Thymus (tissue), 11 donors: Measurements from ENCODE around the gene KY. TPM values are rescaled to one million over a fixed set of nuclear protein-coding genes. Genes with fewer than 3 reads are reported as not detected.

Experiments used
- DNase-seq, 9 donors: peaks; one replicate each; pipeline ENCODE4 v3.0.0-alpha.2; 2013; ENCODE audit warnings: low spot score in 9 of 9, low read depth in 6 of 9, missing footprints in 1 of 9
- H3K27ac ChIP-seq, 2 donors: one replicate each; pipeline ENCODE4 v1.5.1; 2013; ENCODE audit warnings: control low read depth in 1 of 2, low read depth in 1 of 2, low read length in 1 of 2, mild to moderate bottlenecking in 1 of 2, moderate library complexity in 1 of 2
- H3K27me3 ChIP-seq, 2 donors: one replicate each; pipeline ENCODE4 v1.5.1; 2013; ENCODE audit warnings: low read length in 1 of 2; ENCODE audit not compliant: control insufficient read depth in 2 of 2, insufficient read depth in 1 of 2
- H3K36me3 ChIP-seq, 2 donors: one replicate each; pipeline ENCODE4 v1.5.1; 2013; ENCODE audit warnings: low read length in 1 of 2, mild to moderate bottlenecking in 1 of 2, moderate library complexity in 1 of 2; ENCODE audit not compliant: control insufficient read depth in 2 of 2, insufficient read depth in 2 of 2
- H3K4me1 ChIP-seq, 2 donors: one replicate each; pipeline ENCODE4 v1.5.1; 2013; ENCODE audit warnings: low read length in 2 of 2; ENCODE audit not compliant: control insufficient read depth in 2 of 2, insufficient read depth in 2 of 2
- H3K4me3 ChIP-seq, 2 donors: one replicate each; pipeline ENCODE4 v1.5.1; 2013; ENCODE audit warnings: low read length in 2 of 2, control low read depth in 1 of 2, mild to moderate bottlenecking in 1 of 2
- H3K9me3 ChIP-seq, 2 donors: one replicate each; pipeline ENCODE4 v1.5.1; 2013; ENCODE audit warnings: low read length in 1 of 2, mild to moderate bottlenecking in 1 of 2; ENCODE audit not compliant: control insufficient read depth in 2 of 2, insufficient read depth in 1 of 2
- WGBS: extraction: QIAGEN DNeasy Blood & Tissue Kit; methylation state at CpG from one replicate; pipeline ENCODE4 v1.1.7; 2013; 5-methylcytosine and 5-hydroxymethylcytosine counted together
- polyA plus RNA-seq: library from polyadenylated mRNA; stranded (reverse); fragments of 200-250 nt; gene quantifications from one replicate; pipeline ENCODE4 v1.2.3, GENCODE V29; 2013
- total RNA-seq: library from RNA; stranded (reverse); fragments of 120-200 nt; gene quantifications from one replicate; pipeline ENCODE4 v1.2.4, GENCODE V29; 2013
- donor health status: healthy.

The KY gene
- total and polyA plus RNA-seq, 2 donors, result 0.14 to 1.0 TPM

GRCh38 chr3:134663721-134664456 is 13.1 kb upstream of the KY start:
- Histone ChIP-seq H3K9me3 (no peaks in the 10 kb centered on the region), H3K36me3 (no peaks in the 10 kb centered on the region), H3K27me3 (no peaks in the 10 kb centered on the region), H3K4me3 (no peak overlapping the region), H3K4me1 (no peaks in the 10 kb centered on the region), H3K27ac (no peak overlapping the region)
- 94% methylated on average over 7 of the region's 7 CpGs for WGBS
- DNase-seq, result no peak

GRCh38 chr3:134660046-134660441 is 9.2 kb upstream of the KY start:
- H3K36me3 ChIP-seq, result no peaks in the 10 kb centered on the region
- WGBS, result 96% methylated on average over 5 of the region's 5 CpGs
- no peak overlapping the region for H3K27ac ChIP-seq

GRCh38 chr3:134659391-134660045 is 8.7 kb upstream of the KY start:
- DNase-seq, result no peak
- Histone ChIP-seq H3K4me3 (no peak overlapping the region), H3K4me1 (no peaks in the 10 kb centered on the region), H3K36me3 (no peaks in the 10 kb centered on the region), H3K9me3 (no peaks in the 10 kb centered on the region), H3K27me3 (no peaks in the 10 kb centered on the region), H3K27ac (no peak overlapping the region)
- WGBS, result 89% methylated on average over 15 of the region's 15 CpGs

More at GRCh38 chr3:134660046-134660441, 9.2 kb upstream of the KY start:
- no peaks in the 10 kb centered on the region for H3K4me1 ChIP-seq
- no peak for DNase-seq
- no peaks in the 10 kb centered on the region for H3K27me3 ChIP-seq
- no peak overlapping the region for H3K4me3 ChIP-seq
- H3K9me3 ChIP-seq, result no peaks in the 10 kb centered on the region

- no peaks in the 10 kb centered on the region for H3K4me1 ChIP-seq
- no peak overlapping the region for H3K27ac ChIP-seq
- DNase-seq, result no peak
- no peaks in the 10 kb centered on the region for H3K27me3 ChIP-seq
- H3K36me3 ChIP-seq, result no peaks in the 10 kb centered on the region
- no peak overlapping the region for H3K4me3 ChIP-seq
- no peaks in the 10 kb centered on the region for H3K9me3 ChIP-seq
- 94% methylated on average over 5 of the region's 5 CpGs for WGBS
These were observed 7.7 kb upstream of the KY start for GRCh38 chr3:134658555-134658954.

- no peak overlapping the region for H3K27ac ChIP-seq
- DNase-seq, result no peak
- peaks cover 2 to 10% of the 10 kb centered on the region in 2 donors for H3K27me3 ChIP-seq
- H3K4me3 ChIP-seq, result no peak overlapping the region
- H3K36me3 ChIP-seq, result no peaks in the 10 kb centered on the region
- H3K9me3 ChIP-seq, result no peaks in the 10 kb centered on the region
- H3K4me1 ChIP-seq, result no peaks in the 10 kb centered on the region
- whole genome bisulfite sequencing, result 92% methylated on average over 7 of the region's 7 CpGs
These were observed 5.5 kb upstream of the KY start for GRCh38 chr3:134656211-134656800.

GRCh38 chr3:134655706-134656105 is 4.9 kb upstream of the KY start:
- no peak for DNase-seq
- 97% methylated on average over 4 of the region's 4 CpGs for WGBS
- H3K36me3 ChIP-seq, result no peaks in the 10 kb centered on the region
- H3K4me3 ChIP-seq, result no peak overlapping the region
- no peak overlapping the region for H3K27ac ChIP-seq
- H3K27me3 ChIP-seq, result peaks cover 7 to 16% of the 10 kb centered on the region in 2 donors
- H3K4me1 ChIP-seq, result no peaks in the 10 kb centered on the region
- H3K9me3 ChIP-seq, result no peaks in the 10 kb centered on the region

- Histone ChIP-seq H3K36me3 (no peaks in the 10 kb centered on the region), H3K27ac (no peak overlapping the region), H3K27me3 (peaks cover 7 to 33% of the 10 kb centered on the region in 2 donors), H3K4me3 (no peak overlapping the region), H3K9me3 (no peaks in the 10 kb centered on the region), H3K4me1 (no peaks in the 10 kb centered on the region)
- no peak for DNase-seq
- 100% methylated on average over 1 of the region's 1 CpG for WGBS
These were observed 3.2 kb upstream of the KY start for GRCh38 chr3:134654031-134654430.

GRCh38 chr3:134652886-134653630 is 2.2 kb upstream of the KY start:
- Histone ChIP-seq H3K9me3 (no peaks in the 10 kb centered on the region), H3K36me3 (no peaks in the 10 kb centered on the region), H3K27ac (no peak overlapping the region), H3K4me1 (no peaks in the 10 kb centered on the region), H3K4me3 (no peak overlapping the region), H3K27me3 (peaks cover 7 to 36% of the 10 kb centered on the region in 2 donors)
- 90% methylated on average over 7 of the region's 7 CpGs for WGBS
- no peak for DNase-seq

GRCh38 chr3:134652409-134652831 is 1.6 kb upstream of the KY start:
- H3K27ac ChIP-seq, result no peak overlapping the region
- H3K27me3 ChIP-seq, result peaks cover 7 to 36% of the 10 kb centered on the region in 2 donors
- H3K4me1 ChIP-seq, result no peaks in the 10 kb centered on the region
- peak in 1 of 9 donors; percentile 12 for DNase-seq
- H3K36me3 ChIP-seq, result no peaks in the 10 kb centered on the region
- H3K4me3 ChIP-seq, result no peak overlapping the region
- WGBS, result 93% methylated on average over 7 of the region's 7 CpGs
- no peaks in the 10 kb centered on the region for H3K9me3 ChIP-seq
